Measurements from ENCODE around the gene KSR1.

- TF ChIP-seq CTCF (conservative IDR thresholded peaks at IDR 0.05; ENCODE audit: low read depth, low read length) = no peak
- TF ChIP-seq EZH2 (IDR thresholded peaks at IDR 0.05; ENCODE audit: borderline replicate concordance, low read depth, low read length, poor library complexity, severe bottlenecking) = no peak
Observed at GRCh38 chr17:27640790-27641189, 184.5 kb downstream of the KSR1 start.
